Neutrophil (primary cell): ENCODE measurements around the gene REEP1.

Source experiments
- H3K27ac ChIP-seq: fragments of 200-600 bp; sonication (generic); 2 replicates; pipeline ENCODE4 v1.5.1; 2016; ENCODE audit warnings: mild to moderate bottlenecking, moderate library complexity
- H3K27me3 ChIP-seq: fragments of 200-600 bp; sonication (generic); 2 replicates; pipeline ENCODE4 v1.6.0; 2016; ENCODE audit warnings: mild to moderate bottlenecking
- H3K36me3 ChIP-seq: fragments of 200-600 bp; sonication (generic); 2 replicates; pipeline ENCODE4 v1.5.1; 2017
- H3K4me1 ChIP-seq, 2 experiments: fragments of 200-600 bp in 1 of 2; sonication (generic) in 1 of 2; 1 replicate in 1 of 2; 2 replicates in 1 of 2; pipeline versions ENCODE4 v1.5.1 to v1.6.1; 2013 to 2016; ENCODE audit warnings: low read depth in 1 of 2, low read length in 1 of 2, mild to moderate bottlenecking in 1 of 2, moderate library complexity in 1 of 2; ENCODE audit not compliant: control insufficient read depth in 1 of 2, insufficient read depth in 1 of 2
- H3K4me3 ChIP-seq, 2 experiments: fragments of 200-600 bp in 1 of 2; sonication (generic) in 1 of 2; 1 replicate in 1 of 2; 2 replicates in 1 of 2; pipeline ENCODE4 v1.5.1; 2013 to 2016; ENCODE audit warnings: low read depth in 1 of 2, low read length in 1 of 2, mild to moderate bottlenecking in 1 of 2, moderate library complexity in 1 of 2
- H3K9me3 ChIP-seq: fragments of 200-600 bp; sonication (generic); 2 replicates; pipeline ENCODE4 v1.5.1; 2016
- TF ChIP-seq, protein P1 (sequence below): fragments of 200-600 bp; sonication (generic); IDR thresholded peaks from 2 replicates; pipeline ENCODE4 v1.5.1; 2016; ENCODE audit warnings: antibody characterized with exemption

Gene REEP1

DNA sequence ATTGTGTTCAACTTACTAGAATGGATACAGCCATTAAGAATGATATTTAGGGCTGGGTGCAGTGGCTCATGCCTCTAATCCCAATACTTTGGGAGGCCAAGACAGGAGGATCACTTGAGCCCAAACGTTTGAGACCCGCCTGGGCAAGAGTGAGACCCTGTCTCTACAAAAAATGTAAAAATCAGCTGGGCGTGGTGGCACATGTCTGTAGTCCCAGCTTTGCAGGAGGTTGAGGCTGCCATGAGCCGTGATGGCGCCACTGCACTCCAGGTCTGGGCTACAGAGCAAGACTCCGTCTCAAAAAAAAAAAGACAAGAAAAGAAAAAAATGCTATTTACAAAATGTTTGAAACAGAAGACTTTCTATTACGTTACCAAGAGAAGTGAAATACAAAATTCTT is 30.0 kb downstream of the REEP1 start:
- Histone ChIP-seq H3K4me3 (no peak overlapping the region), H3K27ac (no peak overlapping the region), H3K27me3 (peaks cover 25% of the 10 kb centered on the region), H3K36me3 (no peaks in the 10 kb centered on the region), H3K9me3 (no peaks in the 10 kb centered on the region), H3K4me1 (no peaks in the 10 kb centered on the region)
- TF ChIP-seq, protein P1, sequence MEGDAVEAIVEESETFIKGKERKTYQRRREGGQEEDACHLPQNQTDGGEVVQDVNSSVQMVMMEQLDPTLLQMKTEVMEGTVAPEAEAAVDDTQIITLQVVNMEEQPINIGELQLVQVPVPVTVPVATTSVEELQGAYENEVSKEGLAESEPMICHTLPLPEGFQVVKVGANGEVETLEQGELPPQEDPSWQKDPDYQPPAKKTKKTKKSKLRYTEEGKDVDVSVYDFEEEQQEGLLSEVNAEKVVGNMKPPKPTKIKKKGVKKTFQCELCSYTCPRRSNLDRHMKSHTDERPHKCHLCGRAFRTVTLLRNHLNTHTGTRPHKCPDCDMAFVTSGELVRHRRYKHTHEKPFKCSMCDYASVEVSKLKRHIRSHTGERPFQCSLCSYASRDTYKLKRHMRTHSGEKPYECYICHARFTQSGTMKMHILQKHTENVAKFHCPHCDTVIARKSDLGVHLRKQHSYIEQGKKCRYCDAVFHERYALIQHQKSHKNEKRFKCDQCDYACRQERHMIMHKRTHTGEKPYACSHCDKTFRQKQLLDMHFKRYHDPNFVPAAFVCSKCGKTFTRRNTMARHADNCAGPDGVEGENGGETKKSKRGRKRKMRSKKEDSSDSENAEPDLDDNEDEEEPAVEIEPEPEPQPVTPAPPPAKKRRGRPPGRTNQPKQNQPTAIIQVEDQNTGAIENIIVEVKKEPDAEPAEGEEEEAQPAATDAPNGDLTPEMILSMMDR = no peak

DNA sequence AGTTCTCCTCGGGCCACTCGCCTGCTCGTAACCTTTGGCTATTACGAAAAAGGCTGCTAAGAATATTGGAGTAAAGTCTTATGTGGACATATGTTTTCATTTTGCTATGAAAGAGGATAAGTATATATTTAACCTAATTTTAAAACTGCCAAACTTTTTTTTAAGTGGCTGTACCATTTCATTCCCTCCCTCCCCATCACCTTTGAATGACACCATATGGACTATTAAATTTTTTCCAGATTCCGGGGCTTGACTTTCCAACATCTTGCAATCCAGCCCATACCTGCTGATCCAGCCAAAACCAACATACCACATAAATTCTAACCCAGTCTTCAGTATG is 31.5 kb downstream of the REEP1 start:
- H3K27ac ChIP-seq = no peak overlapping the region
- TF ChIP-seq, protein P1 = no peak

DNA sequence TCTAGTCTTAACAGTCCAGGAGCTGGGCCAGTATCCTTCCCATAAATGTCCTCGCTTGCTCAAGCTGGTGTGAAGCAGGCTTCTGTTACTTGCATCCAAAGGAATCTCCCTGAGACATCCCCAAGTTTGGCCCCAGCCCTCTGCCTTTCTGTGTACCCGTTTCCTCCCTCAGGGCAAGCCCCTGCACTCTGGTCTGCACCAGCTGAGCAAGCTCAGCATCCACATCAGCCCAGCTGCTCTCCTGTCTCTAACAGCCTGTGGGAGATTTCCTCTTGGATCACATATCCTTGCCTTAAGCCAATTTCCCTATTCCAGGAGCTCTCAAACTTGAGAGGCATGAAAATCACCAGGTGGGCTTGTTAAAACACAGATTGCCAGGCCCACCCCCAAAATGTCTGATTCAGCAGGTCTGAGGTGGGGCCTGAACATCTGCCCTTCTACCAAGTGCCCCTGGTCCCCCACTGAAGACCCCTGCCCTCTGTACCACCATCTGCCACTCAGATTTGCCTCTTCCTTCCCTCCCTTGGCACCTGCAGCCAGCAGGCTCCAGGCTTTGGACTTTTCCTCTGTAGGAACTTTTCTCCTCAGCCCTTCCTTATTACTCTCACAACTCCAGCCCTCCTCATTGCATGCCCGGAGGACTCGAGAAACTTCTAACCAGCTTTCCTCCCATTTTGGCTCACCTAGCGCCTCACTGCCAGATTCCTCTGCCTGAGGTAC is 32.1 kb downstream of the REEP1 start:
- TF ChIP-seq, protein P1 = no peak
- H3K4me1 ChIP-seq = no peaks in the 10 kb centered on the region
- H3K27ac ChIP-seq = no peak overlapping the region
- no peaks in the 10 kb centered on the region for H3K36me3 ChIP-seq
- H3K4me3 ChIP-seq = no peak overlapping the region
- H3K27me3 ChIP-seq = peaks cover 46% of the 10 kb centered on the region
- no peaks in the 10 kb centered on the region for H3K9me3 ChIP-seq

More for the DNA sequence above, 31.5 kb downstream of the REEP1 start:
- no peak overlapping the region for H3K4me3 ChIP-seq
- peaks cover 41% of the 10 kb centered on the region for H3K27me3 ChIP-seq
- no peaks in the 10 kb centered on the region for H3K9me3 ChIP-seq
- H3K36me3 ChIP-seq = no peaks in the 10 kb centered on the region
- no peaks in the 10 kb centered on the region for H3K4me1 ChIP-seq

GRCh38 chr2:86304416-86304815 is 33.0 kb downstream of the REEP1 start:
- Histone ChIP-seq H3K4me3 (no peak overlapping the region), H3K4me1 (no peaks in the 10 kb centered on the region), H3K27me3 (peaks cover 55% of the 10 kb centered on the region), H3K27ac (no peak overlapping the region), H3K36me3 (no peaks in the 10 kb centered on the region), H3K9me3 (no peaks in the 10 kb centered on the region)
- TF ChIP-seq, protein P1 = no peak

GRCh38 chr2:86302320-86302719 is 35.1 kb downstream of the REEP1 start:
- no peak overlapping the region for H3K27ac ChIP-seq
- no peaks in the 10 kb centered on the region for H3K4me1 ChIP-seq
- no peaks in the 10 kb centered on the region for H3K36me3 ChIP-seq
- H3K4me3 ChIP-seq = no peak overlapping the region
- no peaks in the 10 kb centered on the region for H3K9me3 ChIP-seq
- peaks cover 67% of the 10 kb centered on the region for H3K27me3 ChIP-seq
- TF ChIP-seq, protein P1 = no peak
